ENCODE results near the gene PSMD9.
"Not testable (repeated sequence)": the region's sequence is repeated elsewhere in the genome, so short reads cannot be mapped to it uniquely, and the experiment has no call there.

The PSMD9 gene

GRCh38 chr12:121925358-121925695 lies 36.7 kb downstream of the PSMD9 start:
- DNase-seq: peak; percentile 86

DNA sequence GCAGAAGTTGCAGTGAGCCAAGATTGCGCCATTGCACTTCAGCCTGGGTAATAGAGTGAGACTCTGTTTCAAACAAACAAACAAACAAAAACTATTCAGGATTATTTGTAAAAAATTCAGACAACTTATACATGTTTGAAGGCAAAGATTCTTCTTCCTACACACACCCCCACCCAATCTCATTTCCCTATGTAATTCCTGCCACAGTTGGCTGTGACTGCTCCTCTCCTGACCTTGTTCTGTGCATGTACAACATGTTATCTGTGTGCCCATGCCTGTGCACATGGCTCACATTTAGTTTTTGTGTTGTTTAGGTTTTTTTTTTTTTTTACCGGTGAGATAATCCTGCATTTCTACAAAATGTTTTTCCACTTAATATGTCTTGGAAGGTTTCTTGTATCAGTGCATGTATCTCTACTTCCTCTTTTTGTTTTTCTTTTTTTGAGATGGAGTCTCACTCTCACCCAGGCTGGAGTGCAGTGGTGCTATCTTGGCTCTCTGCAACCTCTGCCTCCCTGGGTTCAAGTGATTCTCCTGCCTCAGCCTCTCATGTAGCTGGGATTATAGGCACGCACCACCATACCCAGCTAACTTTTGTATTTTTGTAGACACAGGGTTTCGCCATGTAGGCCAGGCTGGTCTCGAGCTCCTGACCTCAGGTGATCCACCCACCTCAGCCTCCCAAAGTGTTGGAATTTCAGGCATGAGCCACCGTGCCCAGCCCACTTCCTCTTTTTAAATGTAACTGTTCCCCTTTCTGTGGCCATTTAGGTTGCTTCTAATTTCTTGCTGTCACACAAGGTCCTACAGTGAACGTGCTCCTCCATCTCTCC lies 38.5 kb downstream of the PSMD9 start:
- no peak for DNase-seq

DNA sequence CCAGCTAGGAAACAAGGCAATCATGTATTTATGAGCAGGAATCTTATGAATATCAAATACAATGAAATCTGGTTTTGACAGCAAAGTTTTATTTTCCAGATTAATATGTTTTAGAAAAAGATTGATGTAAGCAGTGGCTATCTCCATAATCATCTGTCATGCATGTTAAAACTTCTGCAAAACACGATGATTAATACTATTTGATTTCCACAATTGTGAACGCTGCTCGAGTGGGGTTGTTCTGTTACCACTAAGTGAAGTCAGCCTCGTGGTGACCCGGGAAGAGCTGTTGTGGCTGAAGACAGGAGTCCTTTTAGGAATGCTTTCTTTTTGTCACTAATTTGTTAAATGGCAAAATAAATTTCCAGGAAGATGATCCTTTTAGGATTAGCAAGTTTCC lies 39.2 kb downstream of the PSMD9 start:
- DNase-seq: no peak

DNA sequence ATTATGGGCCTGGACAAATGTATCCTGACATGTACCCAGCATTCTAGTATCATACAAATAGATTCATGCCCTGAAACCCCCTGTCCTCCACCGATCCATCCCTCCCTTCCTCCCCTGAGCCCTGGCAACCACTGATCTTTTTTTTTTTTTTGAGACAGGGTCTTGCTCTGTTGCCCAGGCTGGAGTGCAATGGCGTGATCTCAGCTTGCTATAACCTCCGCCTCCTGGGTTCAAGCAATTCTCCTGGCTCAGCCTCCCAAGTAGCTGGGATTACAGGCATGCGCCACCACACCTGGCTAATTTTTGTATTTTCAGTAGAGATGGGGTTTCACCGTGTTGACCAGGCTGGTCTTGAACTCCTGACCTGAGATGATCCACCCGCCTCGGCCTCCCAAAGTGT lies 41.0 kb downstream of the PSMD9 start:
- not testable (repeated sequence) for DNase-seq

DNA sequence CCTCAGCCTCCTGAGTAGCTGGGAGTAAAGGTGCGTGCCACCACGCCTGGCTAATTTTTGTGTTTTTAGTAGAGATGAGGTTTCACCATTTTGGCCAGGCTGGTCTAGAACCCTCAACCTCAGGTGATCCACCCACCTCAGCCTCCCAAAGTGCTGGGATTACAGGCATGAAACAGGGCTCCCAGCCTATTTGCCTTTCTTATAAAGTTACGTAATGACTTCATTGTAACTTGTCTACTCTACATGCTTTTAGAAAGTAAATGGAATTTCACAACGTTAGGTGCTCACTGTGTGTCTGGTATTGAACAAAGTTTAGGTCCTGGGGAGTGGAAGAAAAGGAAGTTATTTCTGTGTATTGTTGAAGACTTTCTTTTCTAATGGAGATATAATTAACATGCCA lies 42.3 kb downstream of the PSMD9 start:
- no peak for DNase-seq

DNA sequence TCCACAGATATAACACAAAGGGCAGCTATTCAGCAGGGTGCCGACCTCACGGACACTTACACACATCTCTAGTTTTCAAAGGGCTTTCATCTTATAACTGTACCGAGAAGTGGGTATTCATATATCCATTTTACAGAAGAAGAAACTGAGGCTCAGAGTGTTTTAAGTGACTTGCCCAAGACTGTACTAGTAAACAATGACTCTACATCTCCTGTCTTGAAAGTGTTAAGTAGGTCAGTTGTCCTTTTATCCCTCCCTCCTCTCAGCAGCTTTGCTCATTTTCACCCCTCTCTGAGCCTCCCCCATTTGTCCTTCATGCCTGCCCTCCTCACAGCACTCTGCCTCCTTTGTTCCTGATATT lies 43.6 kb downstream of the PSMD9 start:
- no peak for DNase-seq

- no peak for DNase-seq
These were observed 44.4 kb downstream of the PSMD9 start for GRCh38 chr12:121932914-121933521.

DNA sequence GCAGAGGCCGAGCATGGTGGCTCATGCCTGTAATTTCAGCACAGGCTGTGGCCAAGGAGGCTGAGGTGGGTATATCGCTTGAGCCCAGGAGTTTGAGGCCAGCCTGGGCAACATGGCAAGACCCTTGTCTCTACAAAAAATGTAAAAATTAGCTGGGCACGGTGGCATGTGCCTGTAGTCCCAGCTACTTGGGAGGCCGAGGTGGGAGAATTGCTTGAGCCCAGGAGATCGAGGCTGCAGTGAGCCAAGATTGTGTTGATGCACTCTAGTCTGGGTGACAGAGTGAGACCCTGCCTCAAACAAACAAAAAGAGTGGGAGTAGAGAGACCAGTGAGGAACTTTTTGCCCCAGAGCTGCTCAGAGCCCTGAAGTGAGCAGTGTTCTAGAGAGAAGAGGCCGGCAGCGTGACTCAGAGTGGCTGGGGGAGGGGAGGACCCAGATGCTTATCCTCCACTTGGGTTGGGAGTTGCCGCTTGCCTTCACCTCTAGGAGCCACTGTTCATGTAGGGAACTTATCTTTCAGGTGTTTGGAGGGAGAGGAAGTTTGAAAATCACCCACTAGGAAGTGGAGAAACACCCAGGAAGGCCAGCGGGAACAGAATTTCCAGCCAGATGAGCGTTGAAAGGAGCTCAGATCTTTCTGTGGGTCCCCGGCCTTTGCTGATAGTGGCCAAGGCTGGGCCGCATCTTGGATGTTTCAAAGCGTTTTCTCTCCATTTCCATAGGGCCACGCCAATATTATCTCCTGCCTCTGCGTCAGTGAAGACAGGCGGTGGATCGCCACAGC lies 45.1 kb downstream of the PSMD9 start:
- peak; percentile 50 for DNase-seq

DNA sequence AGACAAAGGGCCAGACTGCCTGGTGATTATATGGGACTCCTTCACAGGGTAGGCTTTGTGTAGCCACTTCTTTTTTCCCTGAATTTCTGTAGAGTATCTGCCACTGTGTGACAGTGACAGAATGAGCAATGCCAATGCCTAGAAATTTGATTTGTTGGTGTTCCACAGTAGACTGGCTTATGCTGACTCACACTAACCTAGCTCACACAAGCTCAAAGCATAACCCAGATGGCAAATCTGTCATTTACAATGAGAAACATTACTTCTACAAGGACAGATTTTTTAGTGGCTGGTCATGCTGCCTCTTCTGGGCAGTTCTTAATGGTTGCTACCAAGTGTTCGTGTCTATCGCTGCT lies 45.7 kb downstream of the PSMD9 start:
- DNase-seq: no peak

DNA sequence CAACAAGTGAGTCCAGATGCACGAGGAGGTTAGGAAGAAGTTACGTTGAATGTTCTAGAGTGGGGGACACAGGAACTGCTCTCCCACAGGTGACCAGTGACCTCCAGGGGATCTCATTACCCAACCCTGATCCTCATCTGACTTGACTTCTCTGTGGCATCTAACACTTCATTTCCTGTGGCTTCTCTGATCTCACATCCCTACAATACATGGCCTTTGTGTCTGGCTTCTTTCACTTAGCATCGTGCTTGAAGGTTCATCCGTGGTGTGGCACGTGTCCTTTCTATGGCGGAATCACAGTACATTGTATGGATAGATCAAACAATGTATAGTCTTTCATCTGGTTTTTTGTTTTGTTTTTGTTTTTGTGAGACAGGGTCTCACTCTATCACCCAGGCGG lies 49.1 kb downstream of the PSMD9 start:
- DNase-seq: no peak

DNA sequence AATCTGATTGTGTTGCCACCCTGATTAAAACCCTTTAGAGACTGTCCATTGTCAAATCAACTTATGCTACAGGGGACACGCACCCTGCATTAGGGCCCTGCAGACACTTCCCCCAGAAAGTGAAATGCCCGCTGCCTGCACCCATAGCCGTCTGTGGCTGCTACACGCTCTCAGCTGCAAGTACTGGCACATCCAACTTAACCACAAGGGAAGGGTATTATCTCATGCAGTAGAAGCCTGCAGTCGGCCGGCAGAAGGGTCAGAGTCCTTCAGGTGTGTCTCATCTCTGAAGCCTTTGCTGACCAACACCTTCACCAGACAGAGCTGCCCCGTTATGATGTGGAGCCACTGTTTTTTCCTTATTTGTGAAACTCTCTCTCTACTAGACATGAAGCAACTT lies 50.6 kb downstream of the PSMD9 start:
- DNase-seq: no peak

- no peak for DNase-seq
These were observed 51.6 kb downstream of the PSMD9 start for GRCh38 chr12:121939992-121940766.

GRCh38 chr12:121942145-121942718 lies 53.6 kb downstream of the PSMD9 start:
- DNase-seq: peak; percentile 82

DNA sequence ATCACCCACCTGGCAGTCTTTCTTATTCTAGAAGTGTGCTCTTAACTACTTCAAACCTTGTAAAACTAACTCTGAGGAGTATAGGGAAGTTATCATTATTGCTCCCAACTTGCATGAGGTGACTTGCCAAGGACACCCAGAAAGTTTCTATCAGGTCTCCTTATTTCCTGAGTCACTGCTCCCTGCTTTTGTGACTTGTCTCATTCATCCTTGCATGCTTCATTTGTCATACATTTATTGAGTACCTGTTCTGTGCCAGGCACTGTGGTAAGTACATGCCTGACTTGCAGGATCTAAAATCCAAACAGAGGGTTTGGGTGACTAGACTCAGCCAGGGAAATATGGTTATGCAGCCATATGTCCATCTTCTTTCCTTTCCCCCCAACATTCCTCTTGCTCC lies 55.3 kb downstream of the PSMD9 start:
- DNase-seq: no peak

DNA sequence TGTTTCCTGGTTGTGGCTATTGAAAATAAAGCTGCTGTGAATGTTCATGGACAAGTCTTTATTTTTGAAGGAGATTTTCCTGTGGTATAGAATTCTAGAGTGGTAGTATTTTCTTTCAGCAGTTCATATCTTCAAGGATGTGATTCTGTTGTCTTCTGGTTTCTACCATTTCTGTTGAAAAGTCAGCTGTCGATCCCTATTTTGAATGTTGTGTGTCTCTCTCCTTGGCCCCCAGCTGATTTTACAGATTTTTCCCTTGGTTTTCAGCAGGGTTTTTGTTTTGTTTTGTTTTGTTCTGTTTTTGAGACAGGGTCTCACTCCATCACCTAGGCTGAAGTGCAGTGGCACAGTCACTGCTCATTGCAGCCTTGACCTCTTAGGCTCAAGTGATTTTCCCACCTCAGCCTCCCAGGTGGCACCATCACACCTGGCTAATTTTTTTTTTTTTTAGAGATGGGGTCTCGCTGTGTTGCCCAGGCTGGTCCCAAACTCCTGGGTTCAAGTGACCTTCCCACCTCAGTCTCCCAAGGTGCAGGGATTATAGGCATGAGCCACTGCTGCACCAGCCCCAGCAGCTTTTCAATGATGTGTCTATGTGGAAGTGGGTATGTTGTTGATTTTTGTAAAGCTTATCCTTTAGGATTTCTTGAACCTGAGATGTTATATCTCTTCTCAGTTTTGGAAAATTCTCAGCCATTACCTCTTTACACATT lies 57.9 kb downstream of the PSMD9 start:
- no peak for DNase-seq

DNA sequence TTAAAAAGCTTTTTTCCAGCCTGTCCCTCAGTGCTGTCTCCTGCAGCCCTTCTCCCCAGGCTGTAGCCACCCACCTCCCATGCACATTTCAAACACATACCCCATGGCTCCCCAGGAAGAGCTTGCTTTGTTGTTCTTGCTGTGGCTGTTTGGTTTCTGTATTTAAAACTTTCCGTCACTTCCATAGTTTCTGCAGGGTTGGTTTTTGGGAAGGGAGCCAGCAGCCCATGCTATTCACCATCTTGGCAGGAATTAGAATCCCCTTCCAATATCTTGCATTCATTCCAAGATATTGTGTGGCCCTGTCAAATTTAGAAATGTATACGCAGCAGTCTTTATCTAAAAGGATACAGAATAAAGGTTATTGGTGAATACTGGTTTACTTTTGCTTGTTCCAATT lies 59.4 kb downstream of the PSMD9 start:
- DNase-seq: no peak

DNA sequence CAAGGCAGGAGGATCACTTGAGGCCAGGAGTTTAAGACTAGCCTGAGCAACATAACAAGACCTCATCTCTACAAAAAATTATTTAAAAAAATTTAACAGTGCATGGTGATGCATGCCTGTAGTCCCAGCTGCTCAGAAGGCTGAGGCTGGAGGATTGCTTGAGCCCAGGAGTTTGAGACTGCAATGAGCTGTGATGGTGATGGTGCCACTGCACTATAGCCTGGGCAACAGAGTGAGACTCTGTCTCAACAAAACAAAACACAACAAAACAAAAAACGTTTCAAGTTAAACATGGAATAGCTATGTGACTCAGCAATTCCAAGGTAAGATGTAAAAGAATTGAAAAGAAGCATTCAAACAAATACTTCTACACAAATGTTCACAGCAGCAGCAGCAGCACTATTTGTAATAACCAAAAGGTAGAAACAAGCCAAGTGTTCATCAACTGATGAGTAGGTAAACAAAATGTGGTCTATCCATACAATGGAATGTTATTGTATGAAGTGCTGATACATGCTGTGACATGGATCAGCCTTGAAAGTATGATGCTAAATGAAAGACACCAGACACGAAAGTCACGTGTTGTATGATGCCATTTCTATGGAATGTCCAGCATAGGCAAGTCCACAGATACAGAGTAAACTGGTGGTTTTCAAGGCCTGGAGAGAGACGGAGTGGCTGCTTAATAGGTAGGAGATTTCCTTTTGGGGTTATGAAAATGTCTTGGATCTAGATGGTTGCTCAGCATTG lies 61.2 kb downstream of the PSMD9 start:
- peak; percentile 92 for DNase-seq

- DNase-seq: no peak
These were observed 64.6 kb downstream of the PSMD9 start for GRCh38 chr12:121953117-121953692.

DNA sequence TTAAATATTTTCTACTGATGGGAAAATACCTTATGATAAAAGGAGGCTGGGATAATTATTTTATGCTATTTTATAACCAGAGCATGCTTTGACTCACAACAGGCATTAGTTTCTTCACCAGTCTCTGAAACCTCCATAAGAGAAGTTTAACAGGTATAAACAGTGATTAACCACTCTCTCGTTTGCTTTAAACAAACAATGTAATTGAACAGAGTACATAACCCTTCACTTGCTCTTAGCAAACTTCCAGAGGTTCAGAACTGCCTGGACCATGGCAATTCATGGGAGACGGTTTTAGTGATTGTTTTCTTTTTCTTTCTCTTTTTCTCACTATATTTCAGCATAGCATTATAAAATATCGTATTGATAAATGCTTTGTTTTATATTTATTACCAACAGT lies 65.1 kb downstream of the PSMD9 start:
- no peak for DNase-seq

DNA sequence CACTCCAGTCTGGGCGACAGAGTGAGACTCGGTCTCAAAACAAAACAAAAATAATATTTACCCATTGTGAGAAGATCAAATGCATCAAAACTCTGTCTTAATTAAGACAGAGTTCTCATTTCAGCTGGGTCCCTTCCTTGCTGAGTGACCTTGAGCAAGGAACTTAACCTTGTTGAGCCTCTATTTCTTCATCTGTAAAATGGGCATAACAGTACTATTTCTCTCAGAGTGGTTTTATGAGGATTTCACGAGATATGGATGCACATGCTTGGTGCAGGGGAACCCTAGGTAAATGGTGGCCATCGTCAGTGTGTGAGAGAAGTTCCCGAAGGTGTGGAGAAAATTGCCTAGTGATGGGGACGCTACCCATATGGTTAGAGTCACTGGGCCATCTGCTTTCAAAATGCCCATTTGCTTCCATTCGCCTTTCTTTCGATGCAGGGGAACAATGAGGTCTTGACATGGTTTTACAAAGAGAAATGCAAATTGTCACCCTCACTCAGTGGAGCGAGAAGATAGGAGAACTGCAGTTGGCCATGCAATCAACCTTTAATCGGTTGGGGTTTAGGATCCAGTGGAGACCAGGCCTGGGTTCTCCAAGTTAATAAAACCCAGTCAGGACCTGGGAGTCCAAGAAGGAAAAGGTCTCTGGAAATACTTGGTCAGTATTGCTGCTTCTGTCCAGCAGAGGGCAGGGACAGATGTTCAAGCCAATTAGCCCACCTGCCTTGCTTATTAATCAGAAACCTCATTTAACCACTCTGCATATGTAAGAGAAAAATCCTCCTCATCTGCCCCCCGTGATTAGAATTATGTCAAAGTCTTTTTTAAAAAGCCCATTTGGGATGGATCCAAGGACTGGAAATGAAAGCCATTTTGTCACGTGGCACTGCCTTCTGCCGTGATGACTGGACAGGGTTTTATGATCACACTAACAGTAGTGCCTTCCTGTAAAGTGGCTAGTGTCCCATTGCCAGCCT lies 67.0 kb downstream of the PSMD9 start:
- no peak for DNase-seq

All from fibroblast of skin of abdomen (primary cell).